HL-60 (cell line): ENCODE data around the gene DOK7.

ENCODE experiments used
- CTCF ChIP-seq: IDR thresholded peaks from one replicate; pipeline ENCODE4 v1.5.1; 2011; ENCODE audit warnings: low read length, control low read depth, inconsistent platforms; ENCODE audit not compliant: insufficient read depth
- GABPA ChIP-seq: IDR thresholded peaks from 2 replicates; pipeline ENCODE4 v1.6.1; 2012; ENCODE audit warnings: low read depth
- POLR2AphosphoS5 ChIP-seq: IDR thresholded peaks from 2 replicates; pipeline ENCODE4 v1.6.1; 2012; ENCODE audit warnings: low read depth
- REST ChIP-seq: IDR thresholded peaks from 2 replicates; pipeline ENCODE4 v1.6.1; 2012; ENCODE audit warnings: low read depth; ENCODE audit not compliant: insufficient replicate concordance
- SPI1 ChIP-seq: IDR thresholded peaks from 2 replicates; pipeline ENCODE4 v1.6.1; 2012; ENCODE audit warnings: low read depth, mild to moderate bottlenecking, borderline replicate concordance

GRCh38 chr4:3505231-3505630 is 42.1 kb downstream of the DOK7 start:
- TF ChIP-seq CTCF (no peak), POLR2AphosphoS5 (no peak), SPI1 (no peak), REST (no peak), GABPA (no peak)
